Endothelial cell of umbilical vein (primary cell): ENCODE data around the gene SUMO4. TPM values are rescaled to one million over a fixed set of nuclear protein-coding genes. Genes with fewer than 3 reads are reported as not detected.

ENCODE experiments used
- BruUV-seq: library from RNA; stranded (reverse); fragments of 400-500 nt; replicated peaks from 2 replicates; lab custom pipeline; 2021; lab: Mats Ljungman, UMichigan
- CTCF ChIA-PET: fragments of 300-600, 350-600 bp; sonication (Branson Sonifier 250); formaldehyde crosslinking; loops from one replicate; lab custom pipeline; 2021; ENCODE audit warnings: antibody characterized with exemption, inconsistent platforms; lab: Charles Lee
- POLR2A ChIA-PET: fragments of 300-600, 350-600 bp; sonication (Branson Sonifier 250); formaldehyde crosslinking; loops from one replicate; lab custom pipeline; 2021; ENCODE audit warnings: antibody characterized with exemption, inconsistent platforms; lab: Charles Lee
- DNase-seq: peaks from one replicate; pipeline ENCODE4 v3.0.0-alpha.2; 2011; ENCODE audit warnings: low read depth, low spot score
- FAIRE-seq: peaks from 2 replicates; lab custom pipeline; 2011; peaks lifted over from hg19 to GRCh38; lab: Jason Lieb, UNC
- H2AFZ ChIP-seq: 2 replicates; pipeline ENCODE4 v1.6.0; 2012; ENCODE audit warnings: low read depth, low read length, control low read depth, inconsistent platforms
- H3K27ac ChIP-seq: 2 replicates; pipeline ENCODE4 v1.5.1; 2011; ENCODE audit warnings: low read depth, mild to moderate bottlenecking, control low read depth, low read length, moderate library complexity; ENCODE audit not compliant: insufficient read depth
- H3K27me3 ChIP-seq, 2 experiments: 2 replicates each; pipeline versions ENCODE4 v1.6.0 to v1.6.1; 2011; ENCODE audit warnings: low read length in 2 of 2, mixed read lengths in 1 of 2; ENCODE audit not compliant: control insufficient read depth in 2 of 2, insufficient read depth in 2 of 2
- H3K36me3 ChIP-seq, 2 experiments: 2 replicates in 1 of 2; 3 replicates in 1 of 2; pipeline ENCODE4 v1.5.1; 2011; ENCODE audit warnings: low read length in 2 of 2, mild to moderate bottlenecking in 1 of 2, moderate library complexity in 1 of 2; ENCODE audit not compliant: control insufficient read depth in 2 of 2, insufficient read depth in 2 of 2; ENCODE audit errors: extremely low read depth in 1 of 2
- H3K4me1 ChIP-seq: 3 replicates; pipeline ENCODE4 v1.5.1; 2011; ENCODE audit warnings: mild to moderate bottlenecking, low read length; ENCODE audit not compliant: control insufficient read depth, insufficient read depth; ENCODE audit errors: extremely low read depth
- H3K4me2 ChIP-seq: 2 replicates; pipeline ENCODE4 v1.6.1; 2011; ENCODE audit warnings: low read length, control low read depth, mixed read lengths; ENCODE audit not compliant: insufficient read depth
- H3K4me3 ChIP-seq, 3 experiments: fragments of 200-600 bp in 1 of 3; sonication (generic), shearing (Covaris generic) in 1 of 3; replicated peaks in 1 of 3; 2 replicates each; pipeline ENCODE4 v1.5.1; 2011 to 2016; ENCODE audit warnings: control low read depth in 3 of 3, low read length in 3 of 3, mild to moderate bottlenecking in 2 of 3, inconsistent platforms in 1 of 3, low read depth in 1 of 3, moderate library complexity in 1 of 3; ENCODE audit not compliant: insufficient read depth in 1 of 3
- H3K79me2 ChIP-seq: 2 replicates; pipeline ENCODE4 v1.6.0; 2012; ENCODE audit warnings: low read length, inconsistent platforms; ENCODE audit not compliant: control insufficient read depth, insufficient read depth
- H3K9ac ChIP-seq: replicated peaks from 2 replicates; pipeline ENCODE3; 2011; ENCODE audit warnings: low read length, control low read depth; ENCODE audit not compliant: insufficient read depth; ENCODE audit errors: extremely low read depth
- H3K9me1 ChIP-seq: replicated peaks from 3 replicates; pipeline ENCODE4 v1.6.0; 2011; ENCODE audit warnings: mild to moderate bottlenecking, low read length; ENCODE audit not compliant: control insufficient read depth, insufficient read depth; ENCODE audit errors: extremely low read depth
- H3K9me3 ChIP-seq: replicated peaks from 2 replicates; pipeline ENCODE4 v1.5.1; 2012; ENCODE audit warnings: low read length, inconsistent platforms; ENCODE audit not compliant: control insufficient read depth, insufficient read depth
- H4K20me1 ChIP-seq: replicated peaks from 2 replicates; pipeline ENCODE3; 2011; ENCODE audit warnings: mild to moderate bottlenecking, low read length; ENCODE audit not compliant: control insufficient read depth, insufficient read depth; ENCODE audit errors: extremely low read depth
- CTCF ChIP-seq, 2 donors: IDR thresholded peaks; 1 replicate in 1 of 2; 2 replicates in 1 of 2; pipeline ENCODE4 v1.5.1; 2011; ENCODE audit warnings: low read length in 2 of 2, mild to moderate bottlenecking in 2 of 2, moderate library complexity in 2 of 2, control low read depth in 1 of 2, inconsistent platforms in 1 of 2, low read depth in 1 of 2; ENCODE audit not compliant: insufficient read depth in 1 of 2; ENCODE audit errors: extremely low read depth in 1 of 2
- EZH2 ChIP-seq: IDR thresholded peaks from 2 replicates; pipeline ENCODE4 v1.6.1; 2012; ENCODE audit warnings: borderline replicate concordance, low read depth, mild to moderate bottlenecking, moderate library complexity, low read length, inconsistent platforms; ENCODE audit not compliant: severe bottlenecking
- FOS ChIP-seq: IDR thresholded peaks from 2 replicates; pipeline ENCODE4 v1.6.1; 2011; ENCODE audit warnings: mild to moderate bottlenecking, low read length, moderate library complexity, borderline replicate concordance; ENCODE audit not compliant: insufficient read depth
- GATA2 ChIP-seq: IDR thresholded peaks from 2 replicates; pipeline ENCODE4 v1.7.0; 2011; ENCODE audit warnings: low read depth, mild to moderate bottlenecking, moderate library complexity, mixed read lengths, low read length; ENCODE audit not compliant: insufficient read length, insufficient read depth
- JUN ChIP-seq: IDR thresholded peaks from 2 replicates; pipeline ENCODE4 v1.6.1; 2011; ENCODE audit warnings: borderline replicate concordance, low read depth; ENCODE audit not compliant: insufficient read length, insufficient read depth
- MYC ChIP-seq: IDR thresholded peaks from one replicate; pipeline ENCODE4 v1.6.1; 2011; ENCODE audit warnings: mild to moderate bottlenecking, low read depth, low read length
- POLR2A ChIP-seq: IDR thresholded peaks from 2 replicates; pipeline ENCODE4 v1.6.1; 2012; ENCODE audit warnings: low read depth, mild to moderate bottlenecking, control low read depth, low read length
- POLR2AphosphoS5 ChIP-seq: IDR thresholded peaks from 2 replicates; pipeline ENCODE4 v1.6.1; 2012; ENCODE audit warnings: low read depth, mild to moderate bottlenecking, control low read depth, low read length, moderate library complexity; ENCODE audit not compliant: insufficient read depth
- dilution Hi-C: fragments of 300-500 bp; cut with MboI; formaldehyde crosslinking; loops from one replicate; pipeline ENCODE4 v1.15.0; 2019; ENCODE audit warnings: low sequenced_read_pairs; ENCODE audit not compliant: extremely low pct_ligation_motif_present
- intact Hi-C: fragments of 100-400 bp; cut with micrococcal nuclease; formaldehyde crosslinking; loops from one replicate; pipeline ENCODE4 v1.10.0; 2022
- polyA plus RNA-seq, 4 experiments: library from polyadenylated mRNA; depleted of rRNA in 3 of 4; stranded (reverse) in 3 of 4; unstranded in 1 of 4; fragments of >200 nt; gene quantifications; 2 replicates each; pipeline versions ENCODE4 v1.2.1 to v1.2.3, GENCODE V29; 2011 to 2012; ENCODE audit warnings: missing spikeins in 1 of 4
- total RNA-seq: library from RNA; stranded (reverse); gene quantifications from 2 replicates; pipeline ENCODE4 v1.2.3, GENCODE V29; 2021
- TF ChIP-seq, protein P1 (sequence below): IDR thresholded peaks from 2 replicates; pipeline ENCODE4 v1.6.1; 2011; ENCODE audit not compliant: insufficient read depth, insufficient read length

Gene SUMO4
- total and polyA plus RNA-seq, 2 donors (not counting 3 experiments of a cell fraction or from before 2014, with no cell fraction given), result 0.10 to 2.6 TPM

DNA sequence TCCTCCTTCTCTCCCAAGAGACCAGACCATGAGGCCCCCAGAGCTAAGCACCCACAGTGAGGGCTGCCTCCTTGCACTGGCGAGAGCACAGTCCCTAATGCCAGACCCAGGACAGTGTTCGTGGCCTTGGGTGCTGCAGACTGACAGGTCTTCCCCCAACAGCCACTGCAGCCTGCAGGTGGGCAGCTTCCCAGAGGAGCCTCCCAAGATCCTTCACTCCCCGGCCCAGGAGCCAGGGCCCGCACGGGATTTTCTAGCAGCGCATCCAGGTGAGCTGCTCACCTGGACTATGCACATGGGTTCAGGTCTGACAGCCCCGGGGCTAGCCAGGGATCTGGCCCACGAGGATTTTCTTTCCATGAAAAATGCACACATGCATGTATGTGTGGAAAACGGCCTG lies 41.7 kb downstream of the SUMO4 start:
- H3K9me3 ChIP-seq, result no peaks in the 10 kb centered on the region
- ChIA-PET CTCF (interaction anchor here (1.3 to 2.6 kb wide), 4 partner anchors 11 to 413 kb away, joined by 3 to 15 read pairs (median 8); no protein-coding TSS in a partner anchor), POLR2A (no interaction called here)
- TF ChIP-seq POLR2AphosphoS5, result no peak
- no peak for TF ChIP-seq JUN
- TF ChIP-seq, protein P1, sequence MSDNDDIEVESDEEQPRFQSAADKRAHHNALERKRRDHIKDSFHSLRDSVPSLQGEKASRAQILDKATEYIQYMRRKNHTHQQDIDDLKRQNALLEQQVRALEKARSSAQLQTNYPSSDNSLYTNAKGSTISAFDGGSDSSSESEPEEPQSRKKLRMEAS, result no peak
- TF ChIP-seq FOS, result no peak
- TF ChIP-seq GATA2, result no peak
- no peak for TF ChIP-seq CTCF (IDR thresholded peaks at IDR 0.05; ENCODE audit: extremely low read depth in 1 of 2, insufficient read depth in 1 of 2, low read depth in 1 of 2, low read length in 2 of 2)
- no peak for TF ChIP-seq EZH2
- no peak for TF ChIP-seq MYC
- TF ChIP-seq POLR2A, result no peak
- no peaks in the 10 kb centered on the region for H3K79me2 ChIP-seq
- H3K9ac ChIP-seq, result no peak overlapping the region
- intact Hi-C loops (no loop called here), dilution Hi-C loops (no loop called here)
- no peak overlapping the region for H2AFZ ChIP-seq
- H3K27ac ChIP-seq, result no peak overlapping the region
- H3K9me1 ChIP-seq, result no peaks in the 10 kb centered on the region
- FAIRE-seq, result no peak
- no peaks in the 10 kb centered on the region for H4K20me1 ChIP-seq
- no peaks in the 10 kb centered on the region for H3K4me1 ChIP-seq
- BruUV-seq, result no TSS peak
- no peak overlapping the region for H3K4me2 ChIP-seq
- H3K27me3 ChIP-seq, result no peaks in the 10 kb centered on the region
- no peak overlapping the region for H3K4me3 ChIP-seq
- no peak for DNase-seq
- no peaks in the 10 kb centered on the region for H3K36me3 ChIP-seq
